Measurements from ENCODE around the gene MYCBPAP.

The MYCBPAP gene

GRCh38 chr17:50487213-50488096 lies 20.8 kb upstream of the MYCBPAP start:
- DNase-seq: no peak

- no peak for DNase-seq
Measured at GRCh38 chr17:50488880-50489279, 19.4 kb upstream of the MYCBPAP start.

GRCh38 chr17:50491505-50491904 lies 16.7 kb upstream of the MYCBPAP start:
- no peak for DNase-seq

- no peak for DNase-seq
Measured at GRCh38 chr17:50492214-50492613, 16.0 kb upstream of the MYCBPAP start.

GRCh38 chr17:50493744-50494143 lies 14.5 kb upstream of the MYCBPAP start:
- no peak for DNase-seq

GRCh38 chr17:50495217-50495823 lies 12.9 kb upstream of the MYCBPAP start:
- DNase-seq: no peak

GRCh38 chr17:50495918-50496317 lies 12.3 kb upstream of the MYCBPAP start:
- DNase-seq: no peak

- no peak for DNase-seq
Measured at GRCh38 chr17:50498021-50498874, 10.0 kb upstream of the MYCBPAP start.

GRCh38 chr17:50499270-50499669 lies 9.0 kb upstream of the MYCBPAP start:
- no peak for DNase-seq

GRCh38 chr17:50499721-50500120 lies 8.5 kb upstream of the MYCBPAP start:
- DNase-seq: no peak

- peak; percentile 22 to 39 for DNase-seq
Measured at GRCh38 chr17:50501054-50501453, 7.2 kb upstream of the MYCBPAP start.

- no peak for DNase-seq
Measured at GRCh38 chr17:50502301-50502990, 5.8 kb upstream of the MYCBPAP start.

GRCh38 chr17:50505591-50506130 lies 2.6 kb upstream of the MYCBPAP start:
- DNase-seq: no peak

GRCh38 chr17:50506298-50506697 lies 1.9 kb upstream of the MYCBPAP start:
- no peak for DNase-seq

GRCh38 chr17:50508573-50509460 lies 578 bp downstream of the MYCBPAP start:
- no peak for DNase-seq

GRCh38 chr17:50511058-50511457 lies 2.8 kb downstream of the MYCBPAP start:
- DNase-seq: peak in 1 of 2 donors; percentile 37

- DNase-seq: no peak
Measured at GRCh38 chr17:50513495-50513894, 5.3 kb downstream of the MYCBPAP start.

GRCh38 chr17:50514388-50514787 lies 6.1 kb downstream of the MYCBPAP start:
- DNase-seq: no peak

GRCh38 chr17:50514936-50515702 lies 6.9 kb downstream of the MYCBPAP start:
- no peak for DNase-seq

- DNase-seq: no peak
Measured at GRCh38 chr17:50517011-50517410, 8.8 kb downstream of the MYCBPAP start.
